Skeletal muscle satellite cell (primary cell): ENCODE data around the gene ACY1.

Source experiments
- H3K27me3 ChIP-seq: 2 replicates; pipeline ENCODE4 v1.7.0; 2013; ENCODE audit warnings: low read length; ENCODE audit not compliant: control insufficient read depth, insufficient read depth
- H3K36me3 ChIP-seq: 2 replicates; pipeline ENCODE4 v1.7.0; 2013; ENCODE audit warnings: mild to moderate bottlenecking, control low read depth, low read length; ENCODE audit not compliant: insufficient read depth
- H3K4me1 ChIP-seq: 2 replicates; pipeline ENCODE4 v1.7.0; 2013; ENCODE audit warnings: low read length; ENCODE audit not compliant: control insufficient read depth, insufficient read depth
- H3K4me2 ChIP-seq: 2 replicates; pipeline ENCODE4 v1.7.0; 2013; ENCODE audit warnings: mild to moderate bottlenecking, low read length
- H3K4me3 ChIP-seq: 2 replicates; pipeline ENCODE4 v1.7.0; 2013; ENCODE audit warnings: low read length
- H3K9ac ChIP-seq: 2 replicates; pipeline ENCODE4 v1.7.0; 2013; ENCODE audit warnings: mild to moderate bottlenecking, low read depth, low read length, moderate library complexity
- H3K9me3 ChIP-seq: replicated peaks from 2 replicates; pipeline ENCODE4 v1.7.0; 2013; ENCODE audit warnings: mild to moderate bottlenecking, control low read depth, low read length

Gene ACY1

DNA sequence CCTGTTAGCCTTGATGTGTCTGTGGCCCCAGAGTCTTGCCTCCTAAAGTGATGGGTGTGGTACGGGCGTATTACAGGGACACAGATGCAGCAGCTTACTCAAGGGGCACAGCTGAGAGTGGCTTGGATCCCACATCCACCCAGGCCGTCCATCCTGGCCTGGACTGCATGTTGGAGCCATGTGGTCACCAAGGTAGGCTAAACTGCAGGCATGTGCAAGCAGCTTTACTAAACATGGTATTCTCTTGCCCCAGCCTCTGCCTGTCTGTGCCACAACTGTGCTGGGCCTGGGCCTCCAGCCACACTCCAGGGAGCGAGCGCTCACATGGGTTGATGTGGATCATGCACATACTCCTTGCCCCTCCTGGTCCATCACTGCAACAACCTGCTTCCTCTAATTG is 34.2 kb upstream of the ACY1 start:
- no peak overlapping the region for H3K9ac ChIP-seq
- no peaks in the 10 kb centered on the region for H3K27me3 ChIP-seq
- peaks cover 8% of the 10 kb centered on the region for H3K4me1 ChIP-seq
- H3K4me2 ChIP-seq: no peak overlapping the region
- H3K4me3 ChIP-seq: no peak overlapping the region
- H3K36me3 ChIP-seq: peaks cover 10% of the 10 kb centered on the region
- no peaks in the 10 kb centered on the region for H3K9me3 ChIP-seq

DNA sequence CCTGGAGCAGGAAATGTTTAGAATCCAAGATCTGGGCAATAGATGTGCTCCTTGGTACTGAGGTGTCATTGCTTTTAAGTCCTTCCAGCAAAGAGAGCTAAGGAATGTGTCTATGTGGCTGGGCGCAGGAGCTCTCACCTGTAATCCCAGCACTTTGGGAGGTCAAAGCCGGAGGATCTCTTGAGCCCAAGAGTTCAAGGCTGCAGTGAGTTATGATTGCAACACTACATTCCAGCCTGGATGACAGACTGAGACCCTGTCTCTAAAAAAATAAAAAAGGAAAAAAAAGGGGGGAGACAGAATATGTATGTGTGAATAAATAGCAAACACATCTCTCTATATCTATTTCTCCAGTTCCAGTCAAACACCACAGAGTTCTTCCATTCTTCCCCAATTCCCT is 32.4 kb upstream of the ACY1 start:
- Histone ChIP-seq H3K4me3 (no peak overlapping the region), H3K4me1 (peaks cover 17% of the 10 kb centered on the region), H3K9me3 (no peaks in the 10 kb centered on the region), H3K4me2 (no peak overlapping the region), H3K27me3 (no peaks in the 10 kb centered on the region), H3K9ac (no peak overlapping the region), H3K36me3 (peaks cover 10% of the 10 kb centered on the region)

DNA sequence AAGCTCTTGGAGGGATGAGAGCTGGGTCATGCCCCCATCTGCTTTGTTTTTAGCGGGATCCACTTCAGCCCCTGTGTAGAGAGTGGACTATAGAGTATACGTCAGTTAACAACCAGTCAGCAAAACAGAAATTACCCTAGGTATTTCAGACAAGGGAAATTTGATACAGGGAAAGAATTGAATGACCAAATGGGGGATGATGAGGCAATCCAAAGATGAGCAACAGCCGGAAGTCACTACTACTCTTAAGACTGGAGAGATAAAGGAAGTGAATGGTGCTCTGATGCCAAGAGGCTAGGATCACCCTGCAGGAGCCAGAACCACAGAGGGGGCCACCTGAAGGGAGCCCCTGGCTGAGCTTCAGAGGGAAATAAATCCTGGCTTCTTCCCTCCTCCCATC is 29.9 kb upstream of the ACY1 start:
- Histone ChIP-seq H3K4me3 (no peak overlapping the region), H3K36me3 (peaks cover 27% of the 10 kb centered on the region), H3K9me3 (no peaks in the 10 kb centered on the region), H3K4me2 (no peak overlapping the region), H3K9ac (no peak overlapping the region), H3K27me3 (no peaks in the 10 kb centered on the region), H3K4me1 (peaks cover 26% of the 10 kb centered on the region)

DNA sequence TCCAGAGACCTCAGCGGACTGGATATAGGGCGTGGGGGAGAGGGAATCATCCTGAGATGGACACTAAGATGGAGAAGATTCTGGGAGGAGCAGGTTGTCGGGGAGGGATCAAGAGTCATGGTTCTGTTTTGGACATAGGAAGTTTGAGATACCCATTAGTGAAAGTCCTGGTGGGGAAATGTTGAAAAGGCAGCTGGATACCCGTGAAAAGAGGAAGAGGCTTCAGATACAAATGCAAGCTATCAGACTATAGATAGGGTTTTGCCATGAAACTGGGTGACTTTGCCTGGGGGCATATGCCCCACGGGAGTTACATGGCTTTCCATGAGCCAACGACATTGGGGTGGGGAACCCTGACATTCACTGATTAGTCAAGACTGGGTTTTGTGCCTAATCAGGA is 29.2 kb upstream of the ACY1 start:
- H3K4me2 ChIP-seq: no peak overlapping the region
- no peaks in the 10 kb centered on the region for H3K9me3 ChIP-seq
- peaks cover 24% of the 10 kb centered on the region for H3K36me3 ChIP-seq
- H3K4me1 ChIP-seq: peaks cover 26% of the 10 kb centered on the region
- H3K4me3 ChIP-seq: no peak overlapping the region
- H3K27me3 ChIP-seq: no peaks in the 10 kb centered on the region
- no peak overlapping the region for H3K9ac ChIP-seq

DNA sequence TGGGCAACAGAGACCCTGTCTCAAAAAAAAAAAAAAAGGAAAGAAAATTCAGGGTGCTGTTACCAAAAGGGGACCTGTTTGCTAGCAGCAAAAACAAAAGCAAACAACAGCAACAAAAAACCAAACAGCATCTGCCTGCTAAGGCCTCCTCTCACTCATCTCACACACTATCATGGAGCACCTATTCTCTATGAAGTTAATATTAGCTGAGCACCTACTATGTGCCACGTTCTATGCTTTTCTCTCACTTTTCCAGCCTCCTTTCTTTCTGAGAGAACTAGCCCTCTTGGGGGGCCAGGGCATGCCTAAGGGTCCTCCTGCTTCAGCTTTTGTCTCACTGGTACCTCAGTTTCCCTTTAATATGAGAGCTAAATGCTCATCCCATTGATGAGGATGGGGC is 28.6 kb upstream of the ACY1 start:
- no peaks in the 10 kb centered on the region for H3K9me3 ChIP-seq
- peaks cover 23% of the 10 kb centered on the region for H3K36me3 ChIP-seq
- H3K4me2 ChIP-seq: no peak overlapping the region
- no peaks in the 10 kb centered on the region for H3K27me3 ChIP-seq
- H3K9ac ChIP-seq: no peak overlapping the region
- no peak overlapping the region for H3K4me3 ChIP-seq
- H3K4me1 ChIP-seq: peaks cover 26% of the 10 kb centered on the region

DNA sequence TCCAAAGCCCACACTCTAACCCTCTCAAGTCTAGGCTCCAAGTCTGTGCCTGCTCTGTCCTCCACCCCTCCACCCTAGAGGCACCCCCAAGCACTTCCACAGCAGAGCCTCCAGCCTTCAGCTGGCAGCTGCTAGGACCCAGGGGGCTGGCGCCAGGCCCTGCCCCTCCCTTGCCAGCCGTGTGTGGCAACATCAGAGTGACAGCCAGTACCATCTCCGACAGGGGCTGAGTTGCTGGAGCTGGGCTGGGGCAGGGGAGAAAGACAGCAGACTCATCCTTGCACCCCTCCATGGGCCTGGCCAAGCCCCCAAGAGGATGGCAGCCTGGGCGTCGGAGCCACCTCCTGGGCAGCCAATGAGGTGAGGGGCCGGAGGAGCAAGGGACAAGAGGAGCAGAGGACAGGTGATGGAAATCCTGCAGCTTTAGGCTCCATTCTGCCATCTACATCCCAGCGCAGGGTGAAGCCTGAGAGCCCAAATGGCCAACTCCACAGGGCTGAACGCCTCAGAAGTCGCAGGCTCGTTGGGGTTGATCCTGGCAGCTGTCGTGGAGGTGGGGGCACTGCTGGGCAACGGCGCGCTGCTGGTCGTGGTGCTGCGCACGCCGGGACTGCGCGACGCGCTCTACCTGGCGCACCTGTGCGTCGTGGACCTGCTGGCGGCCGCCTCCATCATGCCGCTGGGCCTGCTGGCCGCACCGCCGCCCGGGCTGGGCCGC is 28.0 kb upstream of the ACY1 start, which contains the start of gene GPR62:
Gene GPR62 (plus strand): TSS at position 207 of the 718 bp plus-strand sequence. CDS start 272 bp downstream, at position 479.
- no peaks in the 10 kb centered on the region for H3K9me3 ChIP-seq
- peak within 1 kb of the TSS; percentile 78 for H3K4me2 ChIP-seq
- H3K4me3 ChIP-seq: peak within 1 kb of the TSS; percentile 49
- H3K4me1 ChIP-seq: peaks cover 26% of the 10 kb centered on the region
- H3K27me3 ChIP-seq: no peaks in the 10 kb centered on the region
- peak within 1 kb of the TSS; percentile 22 for H3K9ac ChIP-seq
- peaks cover 26% of the 10 kb centered on the region for H3K36me3 ChIP-seq

DNA sequence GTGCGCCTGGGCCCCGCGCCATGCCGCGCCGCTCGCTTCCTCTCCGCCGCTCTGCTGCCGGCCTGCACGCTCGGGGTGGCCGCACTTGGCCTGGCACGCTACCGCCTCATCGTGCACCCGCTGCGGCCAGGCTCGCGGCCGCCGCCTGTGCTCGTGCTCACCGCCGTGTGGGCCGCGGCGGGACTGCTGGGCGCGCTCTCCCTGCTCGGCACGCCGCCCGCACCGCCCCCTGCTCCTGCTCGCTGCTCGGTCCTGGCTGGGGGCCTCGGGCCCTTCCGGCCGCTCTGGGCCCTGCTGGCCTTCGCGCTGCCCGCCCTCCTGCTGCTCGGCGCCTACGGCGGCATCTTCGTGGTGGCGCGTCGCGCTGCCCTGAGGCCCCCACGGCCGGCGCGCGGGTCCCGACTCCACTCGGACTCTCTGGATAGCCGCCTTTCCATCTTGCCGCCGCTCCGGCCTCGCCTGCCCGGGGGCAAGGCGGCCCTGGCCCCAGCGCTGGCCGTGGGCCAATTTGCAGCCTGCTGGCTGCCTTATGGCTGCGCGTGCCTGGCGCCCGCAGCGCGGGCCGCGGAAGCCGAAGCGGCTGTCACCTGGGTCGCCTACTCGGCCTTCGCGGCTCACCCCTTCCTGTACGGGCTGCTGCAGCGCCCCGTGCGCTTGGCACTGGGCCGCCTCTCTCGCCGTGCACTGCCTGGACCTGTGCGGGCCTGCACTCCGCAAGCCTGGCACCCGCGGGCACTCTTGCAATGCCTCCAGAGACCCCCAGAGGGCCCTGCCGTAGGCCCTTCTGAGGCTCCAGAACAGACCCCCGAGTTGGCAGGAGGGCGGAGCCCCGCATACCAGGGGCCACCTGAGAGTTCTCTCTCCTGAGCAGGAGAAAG is 27.2 kb upstream of the ACY1 start:
- Histone ChIP-seq H3K4me3 (peak overlapping the region; percentile 49), H3K9me3 (no peaks in the 10 kb centered on the region), H3K36me3 (peaks cover 28% of the 10 kb centered on the region), H3K27me3 (no peaks in the 10 kb centered on the region), H3K4me1 (peaks cover 26% of the 10 kb centered on the region), H3K9ac (peak overlapping the region; percentile 22), H3K4me2 (peak overlapping the region; percentile 78)

DNA sequence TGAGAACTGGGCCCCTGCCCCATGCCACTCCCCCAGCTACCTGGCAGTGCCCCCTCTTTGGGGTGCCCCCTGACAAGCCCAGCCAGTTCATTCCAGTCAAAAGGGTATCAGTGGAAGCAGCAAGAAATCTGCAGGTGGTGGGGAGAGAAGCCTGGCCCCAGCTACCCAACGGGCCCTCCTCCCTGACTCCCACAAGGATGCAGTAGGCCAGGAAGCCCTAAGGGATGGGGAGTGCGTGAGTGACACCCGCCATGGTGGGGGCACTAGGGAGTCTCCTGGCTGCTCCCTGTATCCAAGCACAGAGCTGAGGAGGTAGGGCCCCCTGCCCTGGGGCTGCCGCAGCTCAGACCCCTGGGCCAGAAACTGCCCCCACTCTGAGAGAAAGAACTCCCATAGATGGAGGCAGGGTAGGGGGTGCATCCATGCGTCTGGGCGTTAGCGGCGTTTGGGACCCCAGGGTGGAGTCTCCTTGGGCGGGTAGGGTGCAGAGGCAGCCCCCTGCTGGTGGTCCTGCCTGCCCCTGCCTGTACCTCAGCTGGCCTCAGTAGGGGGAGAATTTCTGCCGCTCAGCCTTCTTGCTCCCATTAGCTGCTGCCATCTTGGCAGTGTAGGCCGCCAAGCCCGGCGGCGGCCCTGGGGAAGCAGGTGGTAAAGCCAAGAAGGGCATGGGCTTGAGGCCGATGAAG is 25.7 kb upstream of the ACY1 start:
- Histone ChIP-seq H3K27me3 (no peaks in the 10 kb centered on the region), H3K4me3 (no peak overlapping the region), H3K36me3 (peaks cover 33% of the 10 kb centered on the region), H3K4me1 (peaks cover 26% of the 10 kb centered on the region), H3K9ac (no peak overlapping the region), H3K9me3 (no peaks in the 10 kb centered on the region), H3K4me2 (no peak overlapping the region)

DNA sequence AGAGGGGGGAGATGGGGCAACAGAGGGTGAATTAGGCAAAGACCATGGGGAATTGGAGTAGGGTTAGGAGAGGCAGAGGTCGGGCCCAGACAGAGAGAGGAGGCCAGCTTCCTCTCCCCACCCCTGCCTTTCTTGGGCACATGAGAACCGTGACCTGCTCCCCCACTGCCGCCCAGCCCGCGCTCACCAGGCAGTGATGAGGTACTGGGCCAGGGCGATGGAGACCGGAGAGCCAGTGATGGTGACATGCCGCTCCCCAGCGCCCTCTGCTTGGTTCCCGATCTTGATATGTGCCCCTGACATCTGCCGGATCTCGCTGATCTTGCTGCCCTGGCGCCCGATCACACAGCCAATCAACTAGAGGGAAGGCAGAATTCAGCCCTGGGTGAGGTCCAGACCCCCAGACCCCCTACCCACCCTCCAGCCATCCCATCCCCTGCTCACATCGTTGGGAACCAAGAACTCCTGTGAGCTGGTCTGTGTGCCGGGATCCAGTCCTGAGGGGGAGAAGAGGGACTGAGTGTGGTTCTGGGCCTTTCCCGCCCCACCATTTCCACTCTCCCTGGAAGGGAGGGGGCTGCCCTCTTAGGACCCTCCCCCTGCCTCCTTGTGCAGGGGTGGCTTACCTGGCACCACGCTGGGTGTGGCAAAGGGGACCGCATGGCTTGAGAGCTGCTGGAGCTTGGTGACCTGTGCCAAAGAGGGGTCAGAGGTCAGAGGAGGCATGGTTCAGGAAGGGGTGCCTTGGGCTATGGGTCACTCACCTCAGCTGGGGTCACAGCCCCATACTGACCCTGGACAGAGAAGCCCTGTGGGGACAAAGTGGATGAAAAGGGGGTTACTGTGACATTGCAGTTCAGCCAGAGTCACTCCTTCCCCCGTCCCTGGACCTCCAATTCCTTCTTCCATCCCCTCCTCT is 24.5 kb upstream of the ACY1 start:
- Histone ChIP-seq H3K4me1 (peaks cover 22% of the 10 kb centered on the region), H3K27me3 (no peaks in the 10 kb centered on the region)

DNA sequence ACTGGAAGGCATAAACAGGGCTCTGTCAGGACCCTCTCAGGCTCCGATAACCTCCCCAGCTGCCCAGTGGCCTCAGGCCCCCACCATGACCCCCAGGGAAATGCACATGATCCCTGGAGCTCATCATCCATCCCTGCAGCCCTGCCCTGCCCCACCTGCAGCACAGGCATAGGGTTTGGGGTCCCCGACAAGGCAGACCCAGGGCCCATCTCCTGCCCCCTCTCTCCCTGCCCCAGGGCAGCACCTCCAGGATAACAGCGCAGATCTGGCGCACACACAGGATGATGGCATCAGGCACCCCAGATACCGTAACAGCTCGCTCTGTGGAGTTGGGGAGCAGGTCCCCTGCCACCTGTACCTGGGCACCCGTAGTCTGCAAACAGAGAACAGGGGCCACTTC is 23.7 kb upstream of the ACY1 start:
- Histone ChIP-seq H3K4me2 (no peak overlapping the region), H3K9ac (no peak overlapping the region), H3K4me3 (no peak overlapping the region), H3K27me3 (no peaks in the 10 kb centered on the region), H3K36me3 (peaks cover 34% of the 10 kb centered on the region), H3K4me1 (peaks cover 30% of the 10 kb centered on the region), H3K9me3 (no peaks in the 10 kb centered on the region)

More for the DNA sequence above, 24.5 kb upstream of the ACY1 start:
- no peak overlapping the region for H3K4me2 ChIP-seq
- no peaks in the 10 kb centered on the region for H3K9me3 ChIP-seq
- H3K9ac ChIP-seq: no peak overlapping the region
- H3K4me3 ChIP-seq: no peak overlapping the region
- H3K36me3 ChIP-seq: peaks cover 34% of the 10 kb centered on the region
